Ascending aorta (tissue), 2 donors: Measurements from ENCODE around the gene HECTD1. TPM values are rescaled to one million over a fixed set of nuclear protein-coding genes. Genes with fewer than 3 reads are reported as not detected.
A peak's percentile ranks its signal among the peaks of the same experiment; 100 is the strongest.

Experiments used
- DNase-seq, 2 donors: peaks; one replicate each; pipeline ENCODE4 v3.0.0-alpha.2; 2019; ENCODE audit warnings: low spot score in 2 of 2
- H3K27ac ChIP-seq, 2 donors: fragments of 200-600 bp; sonication (generic); one replicate each; pipeline ENCODE4 v1.5.1; 2016 to 2017; ENCODE audit warnings: mild to moderate bottlenecking in 1 of 2
- H3K27me3 ChIP-seq: fragments of 200-600 bp; sonication (generic); one replicate; pipeline ENCODE4 v1.5.1; 2017
- H3K36me3 ChIP-seq, 2 donors: fragments of 200-600 bp; sonication (generic); one replicate each; pipeline ENCODE4 v1.5.1; 2016
- H3K4me1 ChIP-seq, 2 donors: fragments of 200-600 bp; sonication (generic); one replicate each; pipeline ENCODE4 v1.5.1; 2016 to 2017; ENCODE audit warnings: mild to moderate bottlenecking in 1 of 2
- H3K4me3 ChIP-seq, 2 donors: fragments of 200-600 bp; sonication (generic); one replicate each; pipeline ENCODE4 v1.5.1; 2016 to 2017; ENCODE audit warnings: mild to moderate bottlenecking in 1 of 2
- H3K9me3 ChIP-seq, 2 donors: fragments of 200-600 bp; sonication (generic); one replicate each; pipeline ENCODE4 v1.5.1; 2016
- CTCF ChIP-seq, 3 experiments: fragments of 200-600 bp in 2 of 3; fragments of 450-650 bp in 1 of 3; sonication (generic) in 2 of 3; IDR thresholded peaks; one replicate each; pipeline ENCODE4 v1.5.1; 2016 to 2019; ENCODE audit warnings: antibody characterized with exemption in 3 of 3, mild to moderate bottlenecking in 1 of 3, moderate library complexity in 1 of 3
- intact Hi-C: fragments of 100-400 bp; cut with DNase I; formaldehyde crosslinking; loops from one replicate; pipeline ENCODE4 v1.15.1; 2023
- total RNA-seq: library from RNA; depleted of rRNA; stranded (reverse); fragments of >200 nt; gene quantifications from one replicate; pipeline ENCODE4 v1.1.0, GENCODE V29; 2016

The HECTD1 gene
- total RNA-seq, 1 donor from 2014 or later, result 63.6 TPM

GRCh38 chr14:31080484-31080883 is 127.1 kb downstream of the HECTD1 start:
- Histone ChIP-seq H3K27ac (no peak overlapping the region), H3K4me3 (no peak overlapping the region), H3K4me1 (peaks cover 0 to 16% of the 10 kb centered on the region in 2 donors), H3K27me3 (no peaks in the 10 kb centered on the region), H3K9me3 (no peaks in the 10 kb centered on the region), H3K36me3 (peaks cover 10 to 11% of the 10 kb centered on the region in 2 donors)
- no peak for TF ChIP-seq CTCF (IDR thresholded peaks at IDR 0.05)
- DNase-seq, result no peak
- intact Hi-C loops, result loop anchor here (2.0 kb wide), 1 partner anchor 100 kb away; no protein-coding TSS in a partner anchor

- intact Hi-C loops, result loop anchor here (2.0 kb wide), 1 partner anchor 99 kb away; no protein-coding TSS in a partner anchor
- H3K4me3 ChIP-seq, result no peak overlapping the region
- H3K9me3 ChIP-seq, result no peaks in the 10 kb centered on the region
- no peak overlapping the region for H3K27ac ChIP-seq
- peaks cover 0 to 16% of the 10 kb centered on the region in 2 donors for H3K4me1 ChIP-seq
- peaks cover 9 to 14% of the 10 kb centered on the region in 2 donors for H3K36me3 ChIP-seq
- H3K27me3 ChIP-seq, result no peaks in the 10 kb centered on the region
- no peak for TF ChIP-seq CTCF (IDR thresholded peaks at IDR 0.05)
- no peak for DNase-seq
Observed at GRCh38 chr14:31080056-31080455, 127.5 kb downstream of the HECTD1 start.

- intact Hi-C loops, result no loop called here
- no peak for TF ChIP-seq CTCF (IDR thresholded peaks at IDR 0.05)
- no peaks in the 10 kb centered on the region for H3K27me3 ChIP-seq
- peaks cover 3 to 15% of the 10 kb centered on the region in 2 donors for H3K36me3 ChIP-seq
- DNase-seq, result no peak
- H3K4me3 ChIP-seq, result peak overlapping the region in 1 of 2 donors; percentile 11
- H3K4me1 ChIP-seq, result peaks cover 0 to 16% of the 10 kb centered on the region in 2 donors
- H3K27ac ChIP-seq, result peak overlapping the region; percentile 19 to 41
- no peaks in the 10 kb centered on the region for H3K9me3 ChIP-seq
Observed at GRCh38 chr14:31078766-31079165, 128.8 kb downstream of the HECTD1 start.

DNA sequence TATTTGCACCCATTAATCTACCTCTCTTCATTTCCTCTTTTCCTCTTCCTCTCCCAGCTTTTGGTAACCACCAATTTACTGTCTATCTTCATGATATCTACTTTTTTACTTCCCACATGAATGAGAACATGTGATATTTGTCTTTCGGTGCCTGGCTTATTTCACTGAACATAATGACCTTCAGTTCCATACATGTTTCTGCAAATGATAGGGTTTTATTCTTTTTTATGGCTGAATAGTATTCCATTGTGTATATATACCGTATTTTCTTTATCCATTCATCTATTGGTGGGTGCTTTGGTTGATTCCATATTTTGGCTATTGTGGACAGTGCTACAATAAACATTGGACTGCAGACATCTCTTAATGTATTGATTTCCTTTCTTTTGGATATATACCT is 132.4 kb downstream of the HECTD1 start:
- Histone ChIP-seq H3K36me3 (peaks cover 0 to 16% of the 10 kb centered on the region in 2 donors), H3K4me3 (no peak overlapping the region), H3K9me3 (no peaks in the 10 kb centered on the region), H3K4me1 (peaks cover 0 to 16% of the 10 kb centered on the region in 2 donors), H3K27me3 (no peaks in the 10 kb centered on the region), H3K27ac (no peak overlapping the region)
- no peak for TF ChIP-seq CTCF (IDR thresholded peaks at IDR 0.05)
- DNase-seq, result no peak
- intact Hi-C loops, result no loop called here

- Histone ChIP-seq H3K4me3 (no peak overlapping the region), H3K9me3 (no peaks in the 10 kb centered on the region)
- intact Hi-C loops, result no loop called here
Observed at GRCh38 chr14:31071151-31071550, 136.4 kb downstream of the HECTD1 start.

More at GRCh38 chr14:31071151-31071550, 136.4 kb downstream of the HECTD1 start:
- Histone ChIP-seq H3K4me1 (no peaks in the 10 kb centered on the region), H3K36me3 (peaks cover 0 to 17% of the 10 kb centered on the region in 2 donors), H3K27me3 (no peaks in the 10 kb centered on the region), H3K27ac (no peak overlapping the region)
- no peak for TF ChIP-seq CTCF (IDR thresholded peaks at IDR 0.05)
- no peak for DNase-seq
